HG02981 (cell line): Measurements from ENCODE around the gene XCL2.
A peak's percentile ranks its signal among the peaks of the same experiment; 100 is the strongest.
"Not testable (repeated sequence)": the region's sequence is repeated elsewhere in the genome, so short reads cannot be mapped to it uniquely, and the experiment has no call there.

Source experiments
- ATAC-seq: cut with Tn5 transposase; IDR thresholded peaks from one replicate; pipeline ENCODE4 v1.9.1; 2021; ENCODE audit warnings: mild to moderate bottlenecking, moderate library complexity; ENCODE audit not compliant: unreplicated experiment

The XCL2 gene

GRCh38 chr1:168560370-168560769 is 16.6 kb upstream of the XCL2 start:
- no peak for ATAC-seq

- no peak for ATAC-seq
These were observed 12.8 kb upstream of the XCL2 start for GRCh38 chr1:168556647-168557046.

GRCh38 chr1:168555508-168556046 is 11.8 kb upstream of the XCL2 start:
- ATAC-seq = no peak

GRCh38 chr1:168554603-168555483 is 11.0 kb upstream of the XCL2 start:
- no peak for ATAC-seq

GRCh38 chr1:168553680-168554553 is 10.1 kb upstream of the XCL2 start:
- ATAC-seq = no peak

GRCh38 chr1:168552961-168553360 is 9.2 kb upstream of the XCL2 start:
- no peak for ATAC-seq

GRCh38 chr1:168551688-168552087 is 7.9 kb upstream of the XCL2 start:
- ATAC-seq = no peak

- ATAC-seq = no peak
These were observed 7.2 kb upstream of the XCL2 start for GRCh38 chr1:168550971-168551370.

- not testable (repeated sequence) for ATAC-seq
These were observed 2.7 kb upstream of the XCL2 start for GRCh38 chr1:168546553-168546895.

- ATAC-seq = not testable (repeated sequence)
These were observed 2.1 kb upstream of the XCL2 start for GRCh38 chr1:168545678-168546552.

- not testable (repeated sequence) for ATAC-seq
These were observed 819 bp downstream of the XCL2 start for GRCh38 chr1:168542978-168543377.

GRCh38 chr1:168540798-168541197 is 3.0 kb downstream of the XCL2 start:
- not testable (repeated sequence) for ATAC-seq

GRCh38 chr1:168535536-168535935 is 8.3 kb downstream of the XCL2 start:
- ATAC-seq = peak; percentile 64

- ATAC-seq = no peak
These were observed 12.0 kb downstream of the XCL2 start for GRCh38 chr1:168531615-168532345.

GRCh38 chr1:168529518-168529917 is 14.3 kb downstream of the XCL2 start:
- ATAC-seq = no peak

GRCh38 chr1:168521401-168522000 is 22.3 kb downstream of the XCL2 start:
- ATAC-seq = no peak

GRCh38 chr1:168520832-168521231 is 23.0 kb downstream of the XCL2 start:
- no peak for ATAC-seq

- ATAC-seq = no peak
These were observed 23.6 kb downstream of the XCL2 start for GRCh38 chr1:168520052-168520751.

GRCh38 chr1:168518813-168519212 is 25.0 kb downstream of the XCL2 start:
- ATAC-seq = no peak
